NCI-H1417 treated with DMSO at 0.1 percent for 48 hours (cell line): ENCODE results near the gene TTYH3.
"Not testable (repeated sequence)": the region's sequence is repeated elsewhere in the genome, so short reads cannot be mapped to it uniquely, and the experiment has no call there.

Experiments used
- DNase-seq: peaks from one replicate; lab custom pipeline; 2025; lab: John Stamatoyannopoulos, UW

TTYH3 gene

DNA sequence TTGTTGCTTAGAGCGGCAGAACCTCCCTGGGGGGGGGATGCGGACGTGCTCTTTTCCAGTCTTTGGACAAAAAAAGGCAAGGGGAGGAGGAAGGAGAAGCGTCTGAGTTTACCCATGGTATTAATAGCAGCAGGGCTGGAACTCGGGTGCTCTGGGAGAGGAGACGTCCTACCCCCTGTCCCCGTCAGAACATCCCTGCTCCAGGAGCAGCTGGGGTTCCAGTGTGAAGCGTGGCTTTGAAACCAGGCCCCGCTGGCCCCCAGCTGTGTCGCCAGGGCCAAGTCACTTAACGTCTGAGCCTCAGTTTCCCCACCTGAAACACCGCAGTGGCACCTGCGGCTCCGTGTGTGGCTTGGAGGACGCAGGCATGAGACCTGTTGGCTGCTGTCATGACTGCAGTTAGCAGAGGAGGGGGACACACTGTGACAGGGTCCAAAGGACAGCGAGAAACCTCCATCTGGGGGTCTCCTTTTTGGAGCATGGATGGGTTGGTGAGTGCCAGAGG lies 57.6 kb downstream of the TTYH3 start:
- no peak for DNase-seq

DNA sequence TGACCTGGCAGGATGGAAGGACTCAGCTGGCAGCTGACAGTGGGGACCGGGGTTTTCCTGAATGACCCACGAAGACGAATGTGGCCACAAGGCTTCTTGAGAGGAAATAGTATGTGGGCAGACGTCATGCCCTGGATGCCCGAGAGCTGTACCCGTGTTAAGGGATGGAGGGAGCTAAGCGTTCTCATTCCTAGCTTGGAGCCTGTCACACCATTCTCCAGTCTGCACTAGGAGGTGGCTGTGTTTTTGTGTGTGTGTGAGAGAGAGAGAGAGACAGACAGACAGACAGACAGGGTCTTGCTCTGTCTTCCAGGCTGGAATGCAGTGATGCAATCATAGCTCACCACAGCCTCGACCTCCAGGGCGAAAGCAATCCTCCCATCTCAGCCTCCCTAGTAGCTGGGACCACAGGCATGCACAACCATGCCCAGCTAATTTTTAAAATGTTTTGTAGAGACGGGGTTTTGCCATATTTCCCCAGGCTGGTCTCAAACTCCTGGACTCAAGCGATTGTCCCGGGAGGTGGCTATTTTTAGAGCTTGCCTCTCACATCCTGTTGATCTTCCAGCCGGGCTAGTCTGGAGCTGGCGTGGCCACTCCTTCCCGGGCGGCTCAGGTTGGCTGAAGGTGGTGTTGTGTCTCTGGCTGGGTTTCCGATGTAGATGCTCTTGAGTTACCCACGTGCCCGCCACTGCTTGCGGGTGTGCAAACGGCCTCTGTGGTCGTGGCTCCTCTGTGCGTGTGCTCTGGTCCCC lies 58.3 kb downstream of the TTYH3 start:
- no peak for DNase-seq

DNA sequence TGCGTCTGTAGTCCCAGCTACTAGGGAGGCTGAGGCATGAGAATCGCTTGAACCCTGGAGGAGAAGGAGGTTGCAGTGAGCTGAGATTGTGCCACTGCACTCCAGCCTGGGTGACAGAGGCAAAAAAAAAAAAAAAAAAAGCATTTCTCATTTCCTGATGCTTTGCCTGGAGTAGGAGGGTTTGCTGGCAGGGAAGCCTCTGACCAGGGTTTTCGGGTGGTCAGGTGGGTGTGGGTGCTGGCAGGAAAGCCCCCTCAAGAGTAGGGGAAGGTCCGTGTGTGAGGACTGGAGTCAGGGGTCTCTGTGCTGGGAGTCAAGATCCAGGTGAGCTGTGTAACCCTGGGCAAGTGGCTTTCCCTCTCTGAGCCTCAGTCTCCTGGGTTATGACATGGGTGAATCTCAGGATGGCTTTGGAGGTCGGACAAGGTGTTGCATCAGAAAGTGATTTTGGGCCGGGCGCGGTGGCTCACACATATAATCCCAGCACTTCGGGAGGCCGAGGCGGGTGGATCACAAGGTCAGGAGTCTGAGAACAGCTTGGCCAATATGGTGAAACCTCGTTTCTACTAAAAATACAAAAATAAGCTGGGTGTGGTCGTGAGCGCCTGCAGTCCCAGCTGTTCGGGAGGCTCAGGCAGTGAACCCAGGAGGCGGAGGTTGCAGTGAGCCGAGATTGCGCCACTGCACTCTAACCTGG lies 59.4 kb downstream of the TTYH3 start:
- DNase-seq = no peak

DNA sequence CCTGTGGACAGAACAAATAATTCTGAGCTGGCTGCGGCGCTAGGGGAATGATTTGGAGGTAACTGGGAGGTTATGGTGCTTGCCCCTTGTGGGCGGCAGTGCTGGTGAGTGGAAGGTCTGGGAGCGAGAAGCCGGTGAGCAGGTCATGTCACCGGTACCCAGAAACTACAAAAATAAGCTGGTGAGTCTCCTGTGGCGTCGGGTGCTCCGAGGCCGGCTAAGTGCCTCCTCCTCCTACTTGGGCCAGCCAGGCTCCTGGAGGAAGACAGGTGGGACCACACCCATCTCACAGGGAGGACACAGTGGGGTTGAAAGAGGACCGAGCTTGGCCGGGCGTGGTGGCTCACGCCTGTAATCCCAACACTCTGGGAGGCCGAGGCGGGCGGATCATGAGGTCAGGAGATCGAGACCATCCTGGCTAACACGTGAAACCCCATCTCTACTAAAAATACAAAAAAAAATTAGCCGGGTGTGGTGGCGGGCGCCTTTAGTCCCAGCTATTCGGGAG lies 60.2 kb downstream of the TTYH3 start:
- not testable (repeated sequence) for DNase-seq

DNA sequence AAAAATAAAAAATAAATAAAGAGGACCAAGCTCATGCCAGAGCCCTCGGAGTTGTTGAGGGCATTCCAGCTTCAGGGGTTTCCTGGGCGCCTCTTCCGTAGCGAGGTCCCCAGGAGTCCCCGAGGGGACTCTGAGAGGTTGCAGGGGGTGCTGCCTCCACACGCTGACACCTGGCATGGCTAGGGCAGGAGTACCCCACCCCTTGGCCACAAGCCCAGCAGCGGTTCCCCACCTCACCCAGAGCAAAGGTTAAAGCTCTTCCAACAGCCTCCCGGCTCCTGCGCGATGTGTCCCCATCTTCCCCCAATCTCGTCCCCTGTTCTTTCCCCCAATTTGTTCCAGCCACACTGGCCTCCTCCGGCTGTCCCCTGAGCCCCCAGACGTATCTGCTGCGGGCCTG lies 60.8 kb downstream of the TTYH3 start:
- no peak for DNase-seq

DNA sequence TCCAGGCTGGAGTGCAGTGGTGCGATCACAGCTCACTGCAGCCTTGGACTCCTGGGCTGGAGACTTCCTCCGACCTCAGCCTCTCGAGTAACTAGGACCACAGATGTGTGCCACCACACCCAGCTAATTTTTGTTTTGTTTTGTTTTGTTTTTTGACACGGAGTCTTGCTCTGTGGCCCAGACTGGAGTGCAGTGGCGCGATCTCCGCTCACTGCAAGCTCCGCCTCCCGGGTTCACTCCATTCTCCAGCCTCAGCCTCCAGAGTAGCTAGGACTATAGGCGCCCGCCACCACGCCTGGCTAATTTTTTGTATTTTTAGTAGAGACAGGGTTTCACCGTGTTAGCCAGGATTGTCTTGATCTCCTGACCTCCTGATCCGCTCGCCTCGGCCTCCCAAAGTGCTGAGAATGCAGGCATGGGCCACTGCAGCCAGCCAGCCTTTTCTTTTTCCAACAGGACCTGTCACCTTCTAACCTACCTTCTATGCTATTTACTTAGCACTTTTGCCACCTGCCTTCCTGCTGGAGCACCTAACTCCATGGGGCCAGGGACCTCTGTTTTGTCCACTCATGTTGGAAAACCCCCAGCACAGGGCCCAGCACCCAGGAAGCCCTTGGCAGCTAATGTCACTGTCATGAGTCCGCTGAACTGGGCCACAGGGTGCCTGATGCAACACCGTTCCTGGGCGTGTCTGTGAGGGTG lies 61.8 kb downstream of the TTYH3 start:
- not testable (repeated sequence) for DNase-seq

DNA sequence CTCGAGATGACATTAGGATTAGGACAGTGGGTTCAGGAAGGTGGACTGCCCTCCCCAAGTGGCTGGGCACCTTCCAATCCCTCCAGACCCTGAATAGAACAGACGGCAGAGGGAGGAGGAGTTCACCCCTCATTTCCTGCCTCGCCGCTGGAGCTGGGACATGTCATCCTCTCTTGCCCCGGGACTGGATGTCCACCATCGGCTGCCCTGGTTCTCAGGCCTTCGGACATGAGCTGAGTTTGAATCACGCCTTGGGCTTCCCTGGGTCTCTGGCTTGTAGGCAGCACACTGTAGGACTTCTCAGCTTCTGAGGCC lies 62.3 kb downstream of the TTYH3 start:
- not testable (repeated sequence) for DNase-seq

DNA sequence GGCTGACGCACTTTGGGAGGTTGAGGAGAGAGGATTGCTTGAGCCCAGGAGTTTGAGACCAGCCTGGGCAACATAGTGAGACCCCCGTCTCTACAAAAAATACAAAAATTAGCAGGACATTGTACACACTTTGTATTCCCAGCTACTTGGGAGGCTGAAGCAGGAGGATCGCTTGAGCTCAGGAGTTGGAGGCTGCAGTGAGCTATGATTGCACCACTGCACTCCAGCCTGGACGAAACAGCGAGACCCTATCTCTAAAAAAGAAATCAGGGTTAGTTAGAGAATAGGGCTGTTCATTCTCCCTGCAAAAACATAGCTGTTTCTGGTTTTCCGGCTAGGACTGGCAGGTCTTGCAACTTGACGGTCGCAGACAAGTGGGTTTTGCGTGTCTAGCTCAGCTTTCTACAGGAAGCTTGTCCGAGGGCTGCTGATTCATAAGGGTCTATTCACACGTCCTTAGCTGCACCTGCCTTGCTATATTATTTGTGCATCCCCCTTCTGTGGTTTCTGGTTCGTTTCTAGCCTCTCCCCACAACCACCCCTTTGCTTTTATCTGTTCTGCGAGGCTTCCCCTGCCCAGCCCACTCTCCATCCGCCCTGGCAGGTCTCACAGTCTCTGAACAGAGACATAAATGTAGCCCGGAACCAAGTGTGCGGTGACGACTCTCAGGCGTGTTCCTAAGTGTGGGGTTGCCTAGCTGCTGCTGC lies 66.9 kb downstream of the TTYH3 start:
- no peak for DNase-seq

DNA sequence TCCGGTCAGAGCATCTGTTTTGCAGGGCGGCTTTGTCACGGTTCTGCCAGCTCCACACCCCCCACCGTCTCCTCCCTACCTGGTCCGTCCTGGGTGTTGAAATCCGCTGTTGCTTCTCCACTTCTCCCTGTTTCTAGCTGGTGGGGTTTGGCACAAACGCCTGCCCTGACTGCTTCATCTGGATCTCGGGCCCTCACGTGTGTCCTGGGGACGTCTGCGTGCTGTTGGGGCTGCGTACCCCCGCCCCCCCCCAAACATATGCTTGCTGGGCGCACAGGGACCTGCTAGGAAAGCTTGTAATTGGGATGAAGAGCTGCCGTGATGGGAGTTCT lies 67.5 kb downstream of the TTYH3 start:
- no peak for DNase-seq

DNA sequence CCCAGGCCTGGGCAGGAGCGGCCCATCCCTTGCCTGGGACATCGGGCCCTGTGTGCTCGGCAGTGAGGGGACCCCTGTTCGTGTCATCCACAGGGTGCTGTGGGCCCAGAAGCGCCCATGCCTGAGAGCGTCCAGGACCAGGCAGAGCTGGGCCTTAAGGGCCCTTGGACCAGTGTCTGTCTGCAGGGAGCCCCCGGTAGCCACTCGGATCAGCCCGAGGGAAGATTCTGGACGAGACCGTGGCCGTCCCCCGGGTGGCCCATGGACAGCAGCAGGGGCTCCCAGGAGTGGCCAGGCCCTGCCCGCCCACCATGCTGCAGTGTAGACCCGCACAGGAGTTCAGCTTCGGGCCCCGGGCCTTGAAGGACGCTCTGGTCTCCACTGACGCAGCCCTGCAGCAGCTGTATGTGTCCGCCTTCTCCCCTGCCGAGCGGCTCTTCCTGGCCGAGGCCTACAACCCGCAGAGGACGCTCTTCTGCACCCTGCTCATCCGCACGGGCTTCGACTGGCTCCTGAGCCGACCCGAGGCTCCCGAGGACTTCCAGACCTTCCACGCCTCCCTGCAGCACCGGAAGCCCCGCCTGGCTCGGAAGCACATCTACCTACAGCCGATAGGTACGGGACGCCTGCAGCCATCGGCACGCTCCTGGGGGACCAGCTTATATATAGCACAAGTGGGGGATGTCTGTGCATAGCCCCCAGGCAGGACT lies 68.5 kb downstream of the TTYH3 start:
- no peak for DNase-seq

DNA sequence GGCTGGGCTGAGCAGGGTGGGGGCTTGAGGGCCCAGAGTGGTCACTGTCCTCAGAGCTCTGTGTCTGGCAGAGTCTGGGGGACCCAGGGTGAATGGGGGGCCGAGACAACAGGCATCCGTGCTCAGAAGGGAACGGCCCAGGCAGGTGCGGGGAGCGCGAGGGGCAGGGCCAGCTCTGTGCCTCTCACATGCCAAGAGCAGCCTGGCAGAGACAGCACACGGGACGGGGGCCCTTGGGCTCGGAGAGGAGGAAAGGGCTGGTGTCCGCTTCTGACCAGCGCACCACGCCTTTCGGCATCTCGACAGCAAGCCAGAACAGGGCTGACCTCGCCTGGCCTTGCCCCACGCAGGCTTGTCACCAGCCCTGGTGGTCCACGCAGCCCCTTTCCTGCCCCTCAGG lies 69.6 kb downstream of the TTYH3 start:
- no peak for DNase-seq

DNA sequence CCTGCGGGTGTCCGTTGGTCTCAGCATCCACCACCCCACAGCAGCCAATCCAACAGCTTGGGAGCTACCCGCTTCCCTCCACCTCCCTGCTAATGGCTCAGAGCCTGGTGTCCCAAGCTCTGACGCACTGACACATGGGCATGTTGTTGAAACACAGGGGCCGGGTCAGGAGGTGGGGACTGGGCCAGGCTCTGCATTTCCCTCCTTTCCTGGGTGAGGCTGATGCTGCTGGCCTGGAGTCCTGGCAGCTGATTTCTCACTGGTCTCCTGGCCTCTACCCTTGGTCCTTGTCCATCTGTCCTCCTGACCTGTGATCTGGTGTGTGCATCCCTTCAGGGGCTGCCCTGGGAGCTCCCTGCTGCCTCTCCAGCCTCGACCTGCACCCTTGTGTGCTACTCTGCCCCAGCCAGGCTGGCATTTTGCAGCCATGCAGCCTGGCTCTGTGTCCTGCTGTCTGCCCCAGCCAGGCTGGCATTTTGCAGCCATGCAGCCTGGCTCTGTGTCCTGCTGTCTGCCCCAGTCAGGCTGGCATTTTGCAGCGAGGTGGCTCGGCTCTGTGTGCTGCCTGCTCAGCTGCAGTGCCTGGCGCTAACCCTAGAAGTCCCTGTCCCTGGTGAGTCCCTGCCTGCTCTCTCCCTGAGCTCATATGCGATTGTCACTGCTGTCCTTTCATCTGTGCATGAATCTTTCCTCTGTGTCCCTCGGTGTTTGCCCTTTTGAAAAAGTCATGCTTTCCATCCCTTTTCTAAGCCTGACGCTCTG lies 70.2 kb downstream of the TTYH3 start:
- DNase-seq = no peak

DNA sequence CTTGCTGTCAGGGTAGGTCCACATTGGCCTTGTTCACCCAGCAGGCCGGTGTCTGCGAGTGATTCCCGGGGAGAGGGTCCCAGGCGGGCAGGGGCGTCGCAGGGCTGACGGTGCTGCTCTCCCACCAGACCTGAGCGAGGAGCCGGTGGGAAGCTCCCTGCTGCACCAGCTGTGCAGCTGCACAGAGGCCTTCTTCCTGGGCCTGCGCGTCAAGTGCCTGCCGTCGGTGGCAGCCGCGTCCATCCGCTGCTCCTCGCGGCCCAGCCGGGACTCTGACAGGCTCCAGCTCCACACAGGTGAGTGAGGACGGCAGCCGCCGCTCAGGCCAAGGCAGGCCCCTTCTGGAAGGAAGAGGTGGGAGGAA lies 70.8 kb downstream of the TTYH3 start:
- no peak for DNase-seq

DNA sequence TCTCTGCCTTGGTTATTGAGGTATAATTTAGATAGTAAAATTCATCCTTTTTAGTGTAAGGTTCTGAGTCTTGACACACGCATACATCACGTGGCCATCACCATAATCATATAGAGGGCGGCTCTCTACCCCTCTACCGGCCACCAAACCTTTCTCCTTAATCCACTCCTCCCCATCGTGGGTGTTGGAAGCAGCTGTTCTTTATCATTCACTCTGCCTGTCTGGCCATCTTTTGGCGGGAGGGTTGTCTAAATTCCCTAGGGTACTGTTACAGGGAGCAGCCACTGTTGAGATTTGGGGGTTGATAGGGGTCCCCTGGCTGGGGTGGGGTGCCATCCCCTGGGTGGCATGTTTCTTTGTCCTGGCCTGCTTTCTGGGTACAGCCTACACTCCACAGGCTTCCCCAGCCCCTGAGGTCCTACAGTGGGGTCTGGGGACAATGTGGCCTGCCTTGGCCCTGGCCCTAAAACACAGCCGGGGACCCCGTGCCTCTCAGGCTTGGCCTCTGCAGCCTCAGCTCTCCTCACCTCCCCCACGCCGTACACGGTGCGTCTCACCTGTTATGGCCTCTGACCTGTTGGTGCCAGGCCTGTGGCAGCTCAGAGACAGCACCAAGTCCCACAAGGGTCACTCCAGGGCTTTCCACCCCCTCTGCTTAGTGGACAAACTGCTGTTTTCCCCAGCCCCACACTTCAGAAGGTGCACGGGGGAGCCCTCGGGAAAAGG lies 73.7 kb downstream of the TTYH3 start:
- no peak for DNase-seq

DNA sequence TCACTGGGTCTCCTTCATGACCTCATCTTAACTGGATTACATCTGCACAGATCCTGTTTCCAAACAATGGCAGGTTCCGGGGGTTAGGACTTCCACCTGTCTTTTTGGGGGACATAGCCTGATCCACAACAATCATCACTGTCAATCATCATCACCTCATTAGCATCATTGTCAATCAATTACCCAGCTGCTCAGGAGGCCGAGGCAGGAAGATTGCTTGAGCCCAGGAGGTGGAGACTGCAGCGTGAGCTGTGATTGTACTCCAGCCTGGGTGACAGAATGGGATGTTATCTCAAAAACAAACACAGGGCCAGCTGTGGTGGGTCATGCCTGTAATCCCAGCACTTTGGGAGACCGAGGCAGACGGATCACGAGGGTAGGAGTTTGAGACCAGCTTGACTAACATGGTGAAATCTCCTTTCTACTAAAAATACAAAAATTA lies 74.9 kb downstream of the TTYH3 start:
- DNase-seq = no peak

DNA sequence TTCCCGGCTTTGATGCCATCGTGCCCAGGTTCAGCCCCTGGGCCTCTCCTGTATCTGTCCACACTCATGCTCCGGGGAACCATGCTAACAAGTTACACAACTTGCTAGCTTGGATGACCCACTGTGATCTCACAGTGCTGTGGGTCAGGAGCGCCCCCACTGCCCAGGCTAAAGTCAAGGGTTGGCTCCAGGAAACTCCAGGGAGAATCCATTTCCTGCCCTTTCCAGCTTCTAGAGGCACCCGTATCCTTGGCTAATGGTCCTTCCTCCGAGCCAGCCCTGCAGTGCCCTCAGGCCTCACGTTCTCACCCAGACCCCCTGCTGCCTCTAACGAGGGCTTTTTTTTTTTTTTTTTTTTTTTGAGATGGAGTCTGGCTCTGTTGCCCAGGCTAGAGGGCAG lies 75.7 kb downstream of the TTYH3 start:
- no peak for DNase-seq

DNA sequence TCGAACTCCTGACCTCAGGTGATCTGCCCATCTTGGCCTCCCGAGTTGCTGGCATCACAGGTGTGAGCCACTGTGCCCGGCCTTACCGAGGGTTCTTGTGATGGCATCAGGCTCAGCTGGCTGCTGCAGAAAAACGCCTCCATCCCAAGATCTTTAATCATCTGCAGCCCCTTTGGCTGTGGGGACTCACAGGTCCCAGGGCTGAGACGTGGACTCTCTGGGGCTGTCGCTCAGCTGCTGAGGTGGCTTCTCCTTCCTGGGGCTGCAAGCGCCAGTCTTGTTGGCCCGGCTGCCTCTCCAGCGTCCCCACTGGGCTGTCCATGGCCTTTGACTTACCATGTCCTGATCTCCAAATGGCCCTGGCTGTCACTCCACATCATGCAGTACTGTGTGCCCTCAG lies 76.3 kb downstream of the TTYH3 start:
- no peak for DNase-seq

DNA sequence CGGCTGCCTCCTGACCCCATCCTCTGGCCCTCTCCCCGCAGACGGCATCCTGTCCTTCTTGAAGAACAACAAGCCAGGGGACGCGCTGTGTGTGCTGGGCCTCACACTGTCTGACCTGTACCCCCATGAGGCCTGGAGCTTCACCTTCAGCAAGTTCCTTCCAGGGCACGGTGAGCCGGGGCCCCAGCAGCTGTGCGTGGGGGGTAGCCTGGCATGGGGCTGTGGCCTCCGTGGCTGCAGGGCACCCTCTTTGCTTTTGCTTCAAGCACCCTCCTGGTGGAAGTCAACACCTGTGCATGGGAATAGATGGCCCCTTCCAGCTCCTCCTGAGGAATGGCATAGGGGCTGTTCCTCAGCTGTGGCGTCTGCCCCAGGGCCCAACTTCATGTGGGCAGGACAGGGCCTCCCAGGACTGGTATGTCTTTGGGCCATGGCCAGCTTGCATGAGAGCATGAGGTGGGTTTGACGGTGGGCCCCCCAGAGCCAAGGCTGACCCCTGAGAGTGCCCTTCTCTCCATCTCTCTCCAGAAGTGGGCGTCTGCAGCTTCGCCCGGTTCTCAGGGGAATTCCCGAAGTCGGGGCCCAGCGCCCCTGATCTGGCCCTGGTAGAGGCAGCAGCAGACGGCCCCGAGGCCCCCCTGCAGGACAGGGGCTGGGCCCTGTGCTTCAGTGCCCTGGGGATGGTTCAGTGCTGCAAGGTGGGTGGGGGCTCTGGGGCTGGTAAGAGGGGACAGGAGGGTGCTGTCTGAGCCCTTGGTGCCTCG lies 76.9 kb downstream of the TTYH3 start:
- DNase-seq = no peak

DNA sequence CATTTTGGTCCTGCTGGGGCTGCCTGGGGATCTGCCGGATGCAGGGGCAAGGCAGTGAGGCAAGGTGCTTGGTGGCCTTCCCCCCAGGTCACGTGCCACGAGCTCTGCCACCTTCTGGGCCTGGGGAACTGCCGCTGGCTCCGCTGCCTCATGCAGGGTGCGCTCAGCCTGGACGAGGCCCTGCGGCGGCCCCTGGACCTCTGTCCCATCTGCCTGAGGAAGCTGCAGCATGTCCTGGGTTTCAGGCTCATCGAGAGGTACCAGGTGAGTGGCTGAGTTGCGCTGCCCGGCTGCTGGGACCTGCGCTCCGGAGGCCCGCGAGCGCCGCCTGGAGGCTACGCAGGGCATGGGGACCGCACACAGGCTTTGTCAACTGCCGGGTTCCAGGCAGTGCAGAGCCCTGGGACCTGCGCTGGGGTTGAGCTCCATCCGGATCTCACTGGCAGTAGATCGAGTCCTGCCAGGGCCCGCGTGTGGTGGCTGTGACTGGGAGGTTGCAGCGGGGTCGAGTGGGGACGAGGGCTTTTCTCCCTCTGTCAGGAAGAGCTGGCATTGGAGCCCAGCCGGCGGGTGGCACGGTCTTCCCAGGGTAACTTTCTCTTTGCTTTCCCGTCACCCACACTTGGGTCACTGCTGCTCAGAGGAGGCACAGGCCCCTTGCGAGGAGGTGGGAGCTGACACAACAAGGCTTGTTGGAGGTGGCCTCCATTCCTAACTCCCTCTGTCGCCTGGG lies 77.9 kb downstream of the TTYH3 start:
- no peak for DNase-seq
